CD4-positive, alpha-beta T cell treated with Interferon gamma for 1 hour (primary cell): Measurements from ENCODE around the gene CBL.
A peak's percentile ranks its signal among the peaks of the same experiment; 100 is the strongest.

Source experiments
- DNase-seq: peaks from one replicate; pipeline ENCODE4 v3.0.0-alpha.2; 2020

CBL gene

GRCh38 chr11:119351232-119351631 is 145.1 kb downstream of the CBL start:
- no peak for DNase-seq

- no peak for DNase-seq
Observed at GRCh38 chr11:119352857-119353260, 146.7 kb downstream of the CBL start.

- no peak for DNase-seq
Observed at GRCh38 chr11:119355091-119355843, 149.1 kb downstream of the CBL start.

GRCh38 chr11:119356349-119357031 is 150.4 kb downstream of the CBL start:
- peak; percentile 66 for DNase-seq

- DNase-seq = no peak
Observed at GRCh38 chr11:119357074-119357473, 150.9 kb downstream of the CBL start.
